Heart right ventricle (tissue), 16 donors: Measurements from ENCODE around the gene OSBPL3. TPM values are rescaled to one million over a fixed set of nuclear protein-coding genes. Genes with fewer than 3 reads are reported as not detected.
"Not testable (repeated sequence)": the region's sequence is repeated elsewhere in the genome, so short reads cannot be mapped to it uniquely, and the experiment has no call there.

Source experiments
- ATAC-seq, 8 donors: fragments of 200-7000 bp; cut with Tn5 transposase; one replicate each; pipeline ENCODE4 v1.9.1; 2020; ENCODE audit warnings: mild to moderate bottlenecking in 8 of 8, moderate library complexity in 8 of 8, moderate number of reproducible peaks in 1 of 8
- DNase-seq, 2 donors: peaks; one replicate each; pipeline ENCODE4 v3.0.0-alpha.2; 2020
- H3K27ac ChIP-seq, 10 donors: fragments of 200-600 bp; sonication (generic) in 2 of 10; one replicate each; pipeline versions ENCODE4 v1.5.0 to v1.8.0; 2020 to 2022; ENCODE audit warnings: mild to moderate bottlenecking in 3 of 10
- H3K27me3 ChIP-seq, 7 donors: fragments of 200-600 bp; one replicate each; pipeline ENCODE4 v1.8.0; 2021 to 2022; ENCODE audit warnings: mild to moderate bottlenecking in 2 of 7
- H3K36me3 ChIP-seq, 9 donors: fragments of 200-600 bp; sonication (generic) in 1 of 9; one replicate each; pipeline versions ENCODE4 v1.5.0 to v1.8.0; 2020 to 2022; ENCODE audit warnings: mild to moderate bottlenecking in 2 of 9
- H3K4me1 ChIP-seq, 9 donors: fragments of 200-600 bp; sonication (generic) in 1 of 9; one replicate each; pipeline versions ENCODE4 v1.5.0 to v1.8.0; 2020 to 2022; ENCODE audit warnings: mild to moderate bottlenecking in 4 of 9
- H3K4me3 ChIP-seq, 10 donors: fragments of 200-600 bp; sonication (generic) in 2 of 10; one replicate each; pipeline versions ENCODE4 v1.5.0 to v1.8.0; 2020 to 2022; ENCODE audit warnings: mild to moderate bottlenecking in 7 of 10, moderate library complexity in 2 of 10
- H3K9me3 ChIP-seq, 11 donors: fragments of 200-600 bp in 10 of 11; sonication (generic) in 2 of 11; one replicate each; pipeline versions ENCODE4 v1.5.0 to v1.8.0; 2013 to 2022; ENCODE audit warnings: mild to moderate bottlenecking in 2 of 11, control low read depth in 1 of 11, moderate library complexity in 1 of 11
- CTCF ChIP-seq, 9 donors: fragments of 200-600 bp; sonication (generic) in 2 of 9; IDR thresholded peaks; one replicate each; pipeline versions ENCODE4 v1.5.0 to v1.8.0; 2021 to 2022; ENCODE audit warnings: antibody characterized with exemption in 9 of 9, mild to moderate bottlenecking in 5 of 9, moderate library complexity in 1 of 9
- WGBS, 2 donors: extraction: QIAGEN DNeasy Blood & Tissue Kit; methylation state at CpG; one replicate each; pipeline ENCODE4 v1.1.7; 2013; ENCODE audit warnings: inconsistent platforms in 1 of 2; 5-methylcytosine and 5-hydroxymethylcytosine counted together
- intact Hi-C, 10 donors: fragments of 100-400 bp; cut with DNase I; formaldehyde crosslinking; loops; one replicate each; pipeline versions ENCODE4 v1.11.1 to v1.14.2; 2022
- polyA plus RNA-seq, 2 donors: library from polyadenylated mRNA; stranded (reverse); fragments of 200-250 nt; gene quantifications; one replicate each; pipeline ENCODE4 v1.2.3, GENCODE V29; 2013
- total RNA-seq, 10 donors: library from RNA; stranded (reverse); fragmentation: NEBNext Ultra II Directional in 3 of 10; extraction: Animal tissue kit (Norgen Biotek cat#: 25700) in 3 of 10; gene quantifications; one replicate each; pipeline versions ENCODE4 v1.2.1 to v1.2.4, GENCODE V29; 2021 to 2023
- donor health status: Arrhythmogenic right ventricular cardiomyopathy.
- donor health status: ischemic (EF 13 %, LVEDD 7.1; RV severe dilation, severe dysfunction).
- donor health status: healthy with polysubstance abuse.
- donor health status: DM: no; HTN: yes; CAD: no.
- donor health status: DM: no; HTN: no; CAD: no.
- donor health status: ischemic (EF 25% LVEDD 6.9; RV normal size, moderate dysfunction).
- donor health status: ischemic (EF 25% LVEDD 5.7; RV mildly dilated, moderate dysfunction).
- donor health status: healthy.
- donor health status: DM: yes; HTN: yes; CAD: no.
- donor health status: Ischemic cardiomyopathy.
- donor health status: ischemic (EF 35%, LVEDD 5.7; RV mildly dilated, moderate dysfunction).
- donor health status: nonischemic (EF 11% LVEDD 7.7; RV severe dilation, severe dysfunction).
- donor health status: DM: yes; HTN: yes; CAD: no.
- donor health status: PGD.
- donor health status: ischemic (EF 29% LVEDD 5.4; RV normal size, mild dysfunction).
- donor health status: nonischemic (EF 23%, LVEDD 6.1; RV moderate dilation, normal function).

Gene OSBPL3
- total and polyA plus RNA-seq, 12 donors, result 1.2 to 10.6 (median 3.5) TPM

GRCh38 chr7:25025218-25025671 lies 45.3 kb upstream of the OSBPL3 start:
- DNase-seq (no peak), ATAC-seq (peak in 7 of 8 donors; percentile 29 to 91 (median 72))
- H3K27ac ChIP-seq, result peak overlapping the region in 2 of 10 donors; percentile 25 to 47
- H3K4me3 ChIP-seq, result no peak overlapping the region
- peaks cover 0 to 6% (median 0%) of the 10 kb centered on the region in 11 donors for H3K9me3 ChIP-seq
- H3K36me3 ChIP-seq, result no peaks in the 10 kb centered on the region
- intact Hi-C loops, result no loop called here
- no peak for TF ChIP-seq CTCF (IDR thresholded peaks at IDR 0.05)
- no peaks in the 10 kb centered on the region for H3K27me3 ChIP-seq
- peaks cover 0 to 30% (median 14%) of the 10 kb centered on the region in 9 donors for H3K4me1 ChIP-seq

- Histone ChIP-seq H3K27me3 (no peaks in the 10 kb centered on the region), H3K27ac (no peak overlapping the region), H3K36me3 (no peaks in the 10 kb centered on the region), H3K4me1 (peaks cover 0 to 20% (median 8%) of the 10 kb centered on the region in 9 donors), H3K4me3 (no peak overlapping the region), H3K9me3 (peaks cover 0 to 6% (median 0%) of the 10 kb centered on the region in 11 donors)
- ATAC-seq (no peak), DNase-seq (no peak)
- intact Hi-C loops, result no loop called here
- TF ChIP-seq CTCF (IDR thresholded peaks at IDR 0.05), result no peak
- WGBS, 2 donors, result 65 to 68% methylated on average over 2 of the region's 2 CpGs
Observed at GRCh38 chr7:25024066-25024465, 44.1 kb upstream of the OSBPL3 start.

GRCh38 chr7:25017671-25018070 lies 37.7 kb upstream of the OSBPL3 start:
- H3K27ac ChIP-seq, H3K9me3 ChIP-seq, DNase-seq, ATAC-seq, intact Hi-C loops, H3K4me3 ChIP-seq, H3K4me1 ChIP-seq, H3K27me3 ChIP-seq, H3K36me3 ChIP-seq: not testable (repeated sequence)
- 79 to 81% methylated on average over 8 to 16 of the region's 30 CpGs for WGBS, 2 donors

GRCh38 chr7:25014756-25015155 lies 34.8 kb upstream of the OSBPL3 start:
- DNase-seq, result no peak
- WGBS, 2 donors, result 62 to 73% methylated on average over 2 of the region's 2 CpGs

GRCh38 chr7:25012710-25013109 lies 32.7 kb upstream of the OSBPL3 start:
- ATAC-seq, H3K27ac ChIP-seq, H3K4me1 ChIP-seq, intact Hi-C loops, H3K9me3 ChIP-seq, DNase-seq, H3K36me3 ChIP-seq, H3K4me3 ChIP-seq, H3K27me3 ChIP-seq: not testable (repeated sequence)
- 92 to 94% methylated on average over 3 of the region's 3 CpGs for WGBS, 2 donors

More at GRCh38 chr7:25014756-25015155, 34.8 kb upstream of the OSBPL3 start:
- Histone ChIP-seq H3K4me3 (no peak overlapping the region), H3K36me3 (no peaks in the 10 kb centered on the region), H3K27me3 (peaks cover 0 to 4% (median 0%) of the 10 kb centered on the region in 7 donors), H3K4me1 (no peaks in the 10 kb centered on the region), H3K27ac (no peak overlapping the region), H3K9me3 (no peaks in the 10 kb centered on the region)
- ATAC-seq, result peak in 1 of 8 donors; percentile 39
- intact Hi-C loops, result no loop called here
- TF ChIP-seq CTCF (IDR thresholded peaks at IDR 0.05), result no peak
